CD14-positive monocyte (primary cell): Measurements from ENCODE around the gene ADCY1. TPM values are rescaled to one million over a fixed set of nuclear protein-coding genes. Genes with fewer than 3 reads are reported as not detected.

Experiments used
- DNase-seq, 3 donors: peaks; one replicate each; pipeline ENCODE4 v3.0.0-alpha.2; 2011 to 2022
- H2AFZ ChIP-seq: 2 replicates; pipeline ENCODE4 v1.6.0; 2012; ENCODE audit warnings: mild to moderate bottlenecking, low read depth, low read length, inconsistent platforms; ENCODE audit not compliant: insufficient read depth, poor library complexity, severe bottlenecking
- H3K27ac ChIP-seq, 2 donors: 1 replicate in 1 of 2; 2 replicates in 1 of 2; pipeline ENCODE4 v1.5.1; 2012 to 2013; ENCODE audit warnings: low read length in 2 of 2, control low read depth in 1 of 2, inconsistent platforms in 1 of 2, low read depth in 1 of 2, mild to moderate bottlenecking in 1 of 2
- H3K27me3 ChIP-seq, 2 donors: one replicate each; pipeline versions ENCODE4 v1.6.0 to v1.6.1; 2011 to 2013; ENCODE audit warnings: low read length in 2 of 2; ENCODE audit not compliant: control insufficient read depth in 2 of 2, insufficient read depth in 2 of 2
- H3K36me3 ChIP-seq, 2 donors: replicated peaks in 1 of 2; 1 replicate in 1 of 2; 2 replicates in 1 of 2; pipeline versions ENCODE4 v1.5.1 to v1.6.1; 2012 to 2013; ENCODE audit warnings: low read length in 2 of 2, control low read depth in 1 of 2, inconsistent platforms in 1 of 2, mild to moderate bottlenecking in 1 of 2; ENCODE audit not compliant: insufficient read depth in 2 of 2, control insufficient read depth in 1 of 2
- H3K4me1 ChIP-seq, 2 donors: 1 replicate in 1 of 2; 2 replicates in 1 of 2; pipeline versions ENCODE4 v1.5.1 to v1.6.1; 2012 to 2013; ENCODE audit warnings: low read length in 2 of 2, control low read depth in 1 of 2, inconsistent platforms in 1 of 2, mild to moderate bottlenecking in 1 of 2, moderate library complexity in 1 of 2; ENCODE audit not compliant: insufficient read depth in 2 of 2, control insufficient read depth in 1 of 2
- H3K4me2 ChIP-seq: replicated peaks from 2 replicates; pipeline ENCODE3; 2012; ENCODE audit warnings: low read length, moderate library complexity, mild to moderate bottlenecking; ENCODE audit not compliant: poor library complexity, severe bottlenecking; ENCODE audit errors: extremely low read depth
- H3K4me3 ChIP-seq, 3 experiments: fragments of 200-600 bp in 1 of 3; sonication (generic) in 1 of 3; replicated peaks in 1 of 3; 1 replicate in 2 of 3; 2 replicates in 1 of 3; pipeline ENCODE4 v1.5.1; 2011 to 2013; ENCODE audit warnings: low read length in 3 of 3, mild to moderate bottlenecking in 3 of 3, control low read depth in 2 of 3, low read depth in 2 of 3, inconsistent platforms in 1 of 3, moderate library complexity in 1 of 3
- H3K79me2 ChIP-seq: 2 replicates; pipeline ENCODE4 v1.6.0; 2012; ENCODE audit warnings: mild to moderate bottlenecking, control low read depth, inconsistent platforms, low read length, moderate library complexity; ENCODE audit not compliant: insufficient read depth
- H3K9ac ChIP-seq: 2 replicates; pipeline ENCODE4 v1.6.0; 2017; ENCODE audit warnings: low read length, mild to moderate bottlenecking; ENCODE audit not compliant: insufficient read depth, poor library complexity, severe bottlenecking
- H3K9me3 ChIP-seq, 2 donors: replicated peaks in 1 of 2; 1 replicate in 1 of 2; 2 replicates in 1 of 2; pipeline versions ENCODE4 v1.5.1 to v1.6.1; 2012 to 2013; ENCODE audit warnings: low read length in 2 of 2, control low read depth in 1 of 2; ENCODE audit not compliant: control insufficient read depth in 1 of 2, insufficient read depth in 1 of 2
- H4K20me1 ChIP-seq: 2 replicates; pipeline ENCODE4 v1.6.0; 2012; ENCODE audit warnings: mild to moderate bottlenecking, low read length, control low read depth, moderate library complexity; ENCODE audit not compliant: insufficient read depth
- H3K27ac Mint-ChIP-seq, 7 donors: one replicate each; pipeline ENCODE4 v1.8.0; 2020; ENCODE audit warnings: mild to moderate bottlenecking in 7 of 7, mixed read lengths in 7 of 7, moderate library complexity in 6 of 7, inconsistent platforms in 2 of 7
- H3K27me3 Mint-ChIP-seq, 3 donors: one replicate each; pipeline ENCODE4 v1.8.0; 2021 to 2022; ENCODE audit warnings: low read depth in 3 of 3, mild to moderate bottlenecking in 3 of 3, mixed read lengths in 3 of 3, moderate library complexity in 3 of 3, inconsistent platforms in 1 of 3
- H3K36me3 Mint-ChIP-seq, 2 donors: one replicate each; pipeline ENCODE4 v1.8.0; 2020; ENCODE audit warnings: mixed read lengths in 2 of 2, inconsistent platforms in 1 of 2, mild to moderate bottlenecking in 1 of 2
- H3K4me1 Mint-ChIP-seq: one replicate; pipeline ENCODE4 v1.8.0; 2020; ENCODE audit warnings: mild to moderate bottlenecking, mixed read lengths
- H3K4me3 Mint-ChIP-seq, 2 donors: one replicate each; pipeline ENCODE4 v1.8.0; 2020; ENCODE audit warnings: mild to moderate bottlenecking in 2 of 2, mixed read lengths in 2 of 2, moderate library complexity in 1 of 2
- H3K9me3 Mint-ChIP-seq, 7 donors: one replicate each; pipeline ENCODE4 v1.8.0; 2020 to 2022; ENCODE audit warnings: mixed read lengths in 7 of 7, mild to moderate bottlenecking in 6 of 7, moderate library complexity in 6 of 7, inconsistent platforms in 2 of 7
- WGBS: methylation state at CpG from one replicate; pipeline ENCODE4 v1.1.5; 2013; ENCODE audit warnings: missing lambda C conversion rate; ENCODE audit not compliant: insufficient coverage; 5-methylcytosine and 5-hydroxymethylcytosine counted together
- intact Hi-C, 2 donors: fragments of 100-400 bp; cut with micrococcal nuclease; formaldehyde crosslinking; loops; one replicate each; pipeline versions ENCODE4 v1.15.0 to v1.15.1; 2023
- polyA plus RNA-seq, 3 donors: library from polyadenylated mRNA; depleted of rRNA in 1 of 3; unstranded in 2 of 3; stranded (reverse) in 1 of 3; fragments of 300-500 nt in 2 of 3; fragments of >200 nt in 1 of 3; fragmentation: Illumina TruSeq in 2 of 3; gene quantifications; 1 replicate in 2 of 3; 2 replicates in 1 of 3; pipeline ENCODE4 v1.2.3, GENCODE V29; 2012 to 2021
- TF ChIP-seq, protein P1 (sequence below): fragments of 200-600 bp; IDR thresholded peaks from one replicate; pipeline ENCODE4 v1.8.0; 2022; ENCODE audit warnings: antibody characterized with exemption, mild to moderate bottlenecking

Gene ADCY1
- polyA plus RNA-seq, 3 donors: 0.01 TPM; not detected in 2

- Mint-ChIP-seq H3K27me3 (peaks cover 2 to 6% (median 2%) of the 10 kb centered on the region in 3 donors), H3K27ac (no peak overlapping the region), H3K4me3 (no peak overlapping the region), H3K4me1 (no peaks in the 10 kb centered on the region), H3K9me3 (peaks cover 0 to 2% (median 0%) of the 10 kb centered on the region in 7 donors), H3K36me3 (no peaks in the 10 kb centered on the region)
- no peaks in the 10 kb centered on the region for H3K27me3 ChIP-seq
- WGBS: 97% methylated on average over 17 of the region's 24 CpGs
- no peaks in the 10 kb centered on the region for H3K4me1 ChIP-seq
- H2AFZ ChIP-seq: no peak overlapping the region
- no peaks in the 10 kb centered on the region for H3K79me2 ChIP-seq
- no peaks in the 10 kb centered on the region for H4K20me1 ChIP-seq
- no peak overlapping the region for H3K27ac ChIP-seq
- H3K9ac ChIP-seq: no peak overlapping the region
- no peak overlapping the region for H3K4me2 ChIP-seq
- H3K36me3 ChIP-seq: no peaks in the 10 kb centered on the region
- no peak for DNase-seq
- H3K9me3 ChIP-seq: no peaks in the 10 kb centered on the region
- H3K4me3 ChIP-seq: no peak overlapping the region
- intact Hi-C loops: no loop called here
- TF ChIP-seq, protein P1, sequence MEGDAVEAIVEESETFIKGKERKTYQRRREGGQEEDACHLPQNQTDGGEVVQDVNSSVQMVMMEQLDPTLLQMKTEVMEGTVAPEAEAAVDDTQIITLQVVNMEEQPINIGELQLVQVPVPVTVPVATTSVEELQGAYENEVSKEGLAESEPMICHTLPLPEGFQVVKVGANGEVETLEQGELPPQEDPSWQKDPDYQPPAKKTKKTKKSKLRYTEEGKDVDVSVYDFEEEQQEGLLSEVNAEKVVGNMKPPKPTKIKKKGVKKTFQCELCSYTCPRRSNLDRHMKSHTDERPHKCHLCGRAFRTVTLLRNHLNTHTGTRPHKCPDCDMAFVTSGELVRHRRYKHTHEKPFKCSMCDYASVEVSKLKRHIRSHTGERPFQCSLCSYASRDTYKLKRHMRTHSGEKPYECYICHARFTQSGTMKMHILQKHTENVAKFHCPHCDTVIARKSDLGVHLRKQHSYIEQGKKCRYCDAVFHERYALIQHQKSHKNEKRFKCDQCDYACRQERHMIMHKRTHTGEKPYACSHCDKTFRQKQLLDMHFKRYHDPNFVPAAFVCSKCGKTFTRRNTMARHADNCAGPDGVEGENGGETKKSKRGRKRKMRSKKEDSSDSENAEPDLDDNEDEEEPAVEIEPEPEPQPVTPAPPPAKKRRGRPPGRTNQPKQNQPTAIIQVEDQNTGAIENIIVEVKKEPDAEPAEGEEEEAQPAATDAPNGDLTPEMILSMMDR: no peak
Observed at GRCh38 chr7:45592230-45592991, 18.2 kb downstream of the ADCY1 start.

DNA sequence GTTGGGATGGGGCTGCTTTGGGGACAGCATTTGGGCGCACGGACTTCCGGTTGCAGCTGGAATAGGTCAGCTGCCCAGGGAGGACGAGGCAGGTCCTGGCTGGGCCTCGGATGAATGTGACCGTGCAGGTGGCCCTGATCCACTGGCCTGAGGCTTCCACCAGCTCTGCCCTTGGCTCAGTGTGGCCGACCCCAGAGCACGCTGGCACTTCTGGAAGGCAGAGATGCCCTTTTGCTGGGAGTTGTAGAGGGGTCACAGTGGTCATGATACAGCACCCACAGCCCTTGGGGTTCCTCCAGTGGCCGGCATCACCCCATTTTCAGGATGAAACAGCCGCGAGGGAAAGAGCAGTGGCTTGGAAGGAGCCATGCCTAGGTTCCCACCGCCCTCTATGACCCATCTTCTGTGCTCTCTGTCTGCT lies 19.0 kb downstream of the ADCY1 start:
- TF ChIP-seq, protein P1: no peak
- Histone ChIP-seq H3K4me3 (no peak overlapping the region), H3K9ac (no peak overlapping the region), H3K36me3 (no peaks in the 10 kb centered on the region), H3K4me1 (no peaks in the 10 kb centered on the region), H3K79me2 (no peaks in the 10 kb centered on the region), H3K27ac (no peak overlapping the region), H3K27me3 (no peaks in the 10 kb centered on the region), H4K20me1 (no peaks in the 10 kb centered on the region), H2AFZ (no peak overlapping the region), H3K9me3 (no peaks in the 10 kb centered on the region), H3K4me2 (no peak overlapping the region)
- Mint-ChIP-seq H3K4me1 (no peaks in the 10 kb centered on the region), H3K36me3 (no peaks in the 10 kb centered on the region), H3K4me3 (no peak overlapping the region), H3K27me3 (peaks cover under 1 to 6% (median 2%) of the 10 kb centered on the region in 3 donors), H3K27ac (no peak overlapping the region), H3K9me3 (peaks cover 0 to 2% (median 0%) of the 10 kb centered on the region in 7 donors)
- DNase-seq: no peak
- 96% methylated on average over 12 of the region's 12 CpGs for WGBS
- intact Hi-C loops: no loop called here
